ENCODE results near the gene THRA. TPM values are rescaled to one million over a fixed set of nuclear protein-coding genes. Genes with fewer than 3 reads are reported as not detected.

THRA gene
- polyA plus RNA-seq, 10 donors: 53.4 to 69.2 (median 63.8) TPM

- no peak for DNase-seq
Measured at GRCh38 chr17:40097931-40098845, 35.4 kb downstream of the THRA start.

GRCh38 chr17:40098846-40099618 is 36.3 kb downstream of the THRA start:
- peak; percentile 94 to 98 (median 96) for DNase-seq

GRCh38 chr17:40099619-40100418 is 37.1 kb downstream of the THRA start:
- peak in 1 of 3 donors; percentile 51 for DNase-seq

GRCh38 chr17:40100419-40100668 is 37.6 kb downstream of the THRA start, which contains the start of gene NR1D1:
Gene NR1D1, minus strand, starts transcription at chr17:40100589. Its CDS starts 495 bp downstream, at chr17:40100094.
- no peak for DNase-seq

- DNase-seq: peak; percentile 94 to 97 (median 96)
Measured at GRCh38 chr17:40100669-40101366, 38.1 kb downstream of the THRA start.

- DNase-seq: no peak
Measured at GRCh38 chr17:40101367-40102210, 38.8 kb downstream of the THRA start.

- DNase-seq: peak in 1 of 3 donors; percentile 62
Measured at GRCh38 chr17:40103071-40103661, 40.4 kb downstream of the THRA start.

GRCh38 chr17:40103688-40104087 is 40.9 kb downstream of the THRA start:
- DNase-seq: no peak

- peak in 1 of 3 donors; percentile 32 for DNase-seq
Measured at GRCh38 chr17:40104594-40105486, 42.1 kb downstream of the THRA start.

- peak in 1 of 3 donors; percentile 4 for DNase-seq
Measured at GRCh38 chr17:40105861-40106759, 43.3 kb downstream of the THRA start.

- peak in 2 of 3 donors; percentile 82 to 93 for DNase-seq
Measured at GRCh38 chr17:40106760-40107521, 44.2 kb downstream of the THRA start.

- DNase-seq: peak in 2 of 3 donors; percentile 45 to 79
Measured at GRCh38 chr17:40107522-40108174, 44.9 kb downstream of the THRA start.

GRCh38 chr17:40108970-40109824 is 46.4 kb downstream of the THRA start:
- peak in 1 of 3 donors; percentile 26 for DNase-seq

- DNase-seq: peak in 1 of 3 donors; percentile 58
Measured at GRCh38 chr17:40110026-40110845, 47.5 kb downstream of the THRA start.
